ENCODE measurements around the gene ACAD8.
"Not testable (repeated sequence)": the region's sequence is repeated elsewhere in the genome, so short reads cannot be mapped to it uniquely, and the experiment has no call there.

Gene ACAD8

GRCh38 chr11:134254433-134255183, 1.2 kb downstream of the ACAD8 start:
- Histone ChIP-seq H3K4me2 (ENCODE audit: low read depth, low read length) (peak overlapping the region; percentile 73), H3F3A (ENCODE audit: insufficient read depth, low read length) (no peaks in the 10 kb centered on the region), H3K79me2 (ENCODE audit: low read length) (peaks cover 40% of the 10 kb centered on the region), H4K20me1 (ENCODE audit: insufficient read depth, low read length) (no peaks in the 10 kb centered on the region), H3K27ac (ENCODE audit: low read length) (no peak overlapping the region), H3K9me3 (replicated peaks; ENCODE audit: insufficient read depth, low read length) (no peaks in the 10 kb centered on the region), H2AFZ (ENCODE audit: low read length) (no peak overlapping the region), H3K4me1 (ENCODE audit: low read length) (peaks cover 15% of the 10 kb centered on the region), H3K9ac (ENCODE audit: low read length) (no peak overlapping the region; the same call in 1 of the 2 replicates), H3K9me2 (replicated peaks; ENCODE audit: insufficient read depth, low read length) (no peaks in the 10 kb centered on the region), H3K27me3 (replicated peaks; ENCODE audit: insufficient read depth, low read length) (no peaks in the 10 kb centered on the region), H3K4me3 (ENCODE audit: low read length) (peak overlapping the region; percentile 90), H3K36me3 (replicated peaks; ENCODE audit: insufficient read depth, low read length) (0 out of 2 replicates have a peak, but pooled peaks cover 6% of the 10 kb centered on the region)
- TF ChIP-seq, protein P1, sequence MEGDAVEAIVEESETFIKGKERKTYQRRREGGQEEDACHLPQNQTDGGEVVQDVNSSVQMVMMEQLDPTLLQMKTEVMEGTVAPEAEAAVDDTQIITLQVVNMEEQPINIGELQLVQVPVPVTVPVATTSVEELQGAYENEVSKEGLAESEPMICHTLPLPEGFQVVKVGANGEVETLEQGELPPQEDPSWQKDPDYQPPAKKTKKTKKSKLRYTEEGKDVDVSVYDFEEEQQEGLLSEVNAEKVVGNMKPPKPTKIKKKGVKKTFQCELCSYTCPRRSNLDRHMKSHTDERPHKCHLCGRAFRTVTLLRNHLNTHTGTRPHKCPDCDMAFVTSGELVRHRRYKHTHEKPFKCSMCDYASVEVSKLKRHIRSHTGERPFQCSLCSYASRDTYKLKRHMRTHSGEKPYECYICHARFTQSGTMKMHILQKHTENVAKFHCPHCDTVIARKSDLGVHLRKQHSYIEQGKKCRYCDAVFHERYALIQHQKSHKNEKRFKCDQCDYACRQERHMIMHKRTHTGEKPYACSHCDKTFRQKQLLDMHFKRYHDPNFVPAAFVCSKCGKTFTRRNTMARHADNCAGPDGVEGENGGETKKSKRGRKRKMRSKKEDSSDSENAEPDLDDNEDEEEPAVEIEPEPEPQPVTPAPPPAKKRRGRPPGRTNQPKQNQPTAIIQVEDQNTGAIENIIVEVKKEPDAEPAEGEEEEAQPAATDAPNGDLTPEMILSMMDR (IDR thresholded peaks at IDR 0.05; ENCODE audit: low read length), result no peak
- TF ChIP-seq EZH2 (optimal IDR thresholded peaks at IDR 0.05; ENCODE audit: low read depth, low read length), result no peak
- no peak for TF ChIP-seq EZH2phosphoT487 (IDR thresholded peaks at IDR 0.05; ENCODE audit: low read length)
- DNase-seq, result no peak

- Histone ChIP-seq H3K79me2 (ENCODE audit: low read length) (peaks cover 40% of the 10 kb centered on the region), H3K4me1 (ENCODE audit: low read length) (peaks cover 17% of the 10 kb centered on the region)
- H3K9me3 ChIP-seq (replicated peaks; ENCODE audit: insufficient read depth, low read length); H3K36me3 ChIP-seq (replicated peaks; ENCODE audit: insufficient read depth, low read length); H4K20me1 ChIP-seq (ENCODE audit: insufficient read depth, low read length); H3F3A ChIP-seq (ENCODE audit: insufficient read depth, low read length); H3K27ac ChIP-seq (ENCODE audit: low read length); H3K4me2 ChIP-seq (ENCODE audit: low read depth, low read length); H3K9ac ChIP-seq (ENCODE audit: low read length); DNase-seq; H3K27me3 ChIP-seq (replicated peaks; ENCODE audit: insufficient read depth, low read length); H3K4me3 ChIP-seq (ENCODE audit: low read length); H3K9me2 ChIP-seq (replicated peaks; ENCODE audit: insufficient read depth, low read length); H2AFZ ChIP-seq (ENCODE audit: low read length): not testable (repeated sequence)
Measured at GRCh38 chr11:134255184-134255561, 1.8 kb downstream of the ACAD8 start.

DNA sequence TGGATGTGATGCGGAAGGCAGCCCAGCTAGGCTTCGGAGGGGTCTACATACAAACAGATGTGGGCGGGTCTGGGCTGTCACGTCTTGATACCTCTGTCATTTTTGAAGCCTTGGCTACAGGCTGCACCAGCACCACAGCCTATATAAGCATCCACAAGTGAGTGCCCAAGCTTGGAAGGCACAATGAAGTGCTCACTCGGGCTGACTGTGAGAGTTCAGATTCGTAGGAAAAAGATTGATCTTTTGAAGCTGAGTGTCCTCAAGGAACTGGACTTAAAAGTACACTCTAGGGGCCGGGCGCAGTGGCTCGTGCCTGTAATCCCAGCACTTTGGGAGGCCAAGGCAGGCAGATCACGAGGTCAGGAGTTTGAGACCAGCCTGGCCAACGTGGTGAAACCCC, 3.7 kb downstream of the ACAD8 start:
- Histone ChIP-seq H3K4me1 (ENCODE audit: low read length) (peaks cover 26% of the 10 kb centered on the region), H3K9me2 (replicated peaks; ENCODE audit: insufficient read depth, low read length) (no peaks in the 10 kb centered on the region), H3K9me3 (replicated peaks; ENCODE audit: insufficient read depth, low read length) (no peaks in the 10 kb centered on the region), H3K9ac (ENCODE audit: low read length) (no peak overlapping the region), H3K79me2 (ENCODE audit: low read length) (peaks cover 35% of the 10 kb centered on the region), H3K4me3 (ENCODE audit: low read length) (no peak overlapping the region), H2AFZ (ENCODE audit: low read length) (no peak overlapping the region), H3K27me3 (replicated peaks; ENCODE audit: insufficient read depth, low read length) (no peaks in the 10 kb centered on the region), H3K4me2 (ENCODE audit: low read depth, low read length) (no peak overlapping the region), H3K36me3 (replicated peaks; ENCODE audit: insufficient read depth, low read length) (no peaks in the 10 kb centered on the region), H4K20me1 (ENCODE audit: insufficient read depth, low read length) (no peaks in the 10 kb centered on the region), H3F3A (ENCODE audit: insufficient read depth, low read length) (no peaks in the 10 kb centered on the region), H3K27ac (ENCODE audit: low read length) (no peak overlapping the region)
- TF ChIP-seq EZH2 (optimal IDR thresholded peaks at IDR 0.05; ENCODE audit: low read depth, low read length) (no peak), EZH2phosphoT487 (IDR thresholded peaks at IDR 0.05; ENCODE audit: low read length) (no peak)
- TF ChIP-seq, protein P1 (IDR thresholded peaks at IDR 0.05; ENCODE audit: low read length), result no peak
- no peak for DNase-seq

DNA sequence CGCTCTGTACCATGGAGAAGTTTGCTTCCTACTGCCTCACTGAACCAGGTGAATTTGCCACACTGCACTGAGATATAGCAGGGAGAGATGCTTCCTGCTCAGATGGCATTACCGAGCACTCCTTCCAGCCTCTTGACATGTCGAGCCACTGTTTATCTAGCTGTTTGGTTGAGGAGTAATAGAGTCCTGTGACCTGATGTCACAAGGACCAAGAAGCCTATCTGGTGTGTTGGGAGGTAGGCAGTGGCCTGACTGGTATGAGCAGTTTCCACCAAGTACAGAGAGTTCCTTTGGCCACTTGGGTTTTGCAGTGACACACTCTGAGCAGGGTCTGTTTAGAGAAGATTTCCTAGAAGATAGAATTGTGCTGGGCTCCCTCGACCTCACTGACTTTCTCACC, 5.2 kb downstream of the ACAD8 start:
- peaks cover 30% of the 10 kb centered on the region for H3K79me2 ChIP-seq (ENCODE audit: low read length)
- no peaks in the 10 kb centered on the region for H3K9me2 ChIP-seq (replicated peaks; ENCODE audit: insufficient read depth, low read length)
- H3K4me2 ChIP-seq (ENCODE audit: low read depth, low read length), result no peak overlapping the region
- no peak overlapping the region for H2AFZ ChIP-seq (ENCODE audit: low read length)
- peaks cover 26% of the 10 kb centered on the region for H3K4me1 ChIP-seq (ENCODE audit: low read length)
- no peak for DNase-seq
- no peaks in the 10 kb centered on the region for H3K36me3 ChIP-seq (replicated peaks; ENCODE audit: insufficient read depth, low read length)
- H3K27me3 ChIP-seq (replicated peaks; ENCODE audit: insufficient read depth, low read length), result no peaks in the 10 kb centered on the region
- no peaks in the 10 kb centered on the region for H4K20me1 ChIP-seq (ENCODE audit: insufficient read depth, low read length)
- TF ChIP-seq EZH2 (optimal IDR thresholded peaks at IDR 0.05; ENCODE audit: low read depth, low read length), result no peak
- TF ChIP-seq, protein P1 (IDR thresholded peaks at IDR 0.05; ENCODE audit: low read length), result no peak
- TF ChIP-seq EZH2phosphoT487 (IDR thresholded peaks at IDR 0.05; ENCODE audit: low read length), result no peak
- H3K9me3 ChIP-seq (replicated peaks; ENCODE audit: insufficient read depth, low read length), result no peaks in the 10 kb centered on the region
- H3F3A ChIP-seq (ENCODE audit: insufficient read depth, low read length), result no peaks in the 10 kb centered on the region
- H3K9ac ChIP-seq (ENCODE audit: low read length), result no peak overlapping the region
- H3K27ac ChIP-seq (ENCODE audit: low read length), result no peak overlapping the region
- H3K4me3 ChIP-seq (ENCODE audit: low read length), result no peak overlapping the region

All from MM.1S (cell line).